GM10266 (cell line): ENCODE measurements around the gene CSF2.

Experiments
- DNase-seq: peaks from one replicate; pipeline ENCODE4 v3.0.0; 2012; ENCODE audit errors: extremely low spot score
- TF ChIP-seq, protein P1 (sequence below): IDR thresholded peaks from 2 replicates; pipeline ENCODE4 v1.5.1; 2012; ENCODE audit warnings: mild to moderate bottlenecking, low read depth; ENCODE audit not compliant: control insufficient read depth, insufficient read depth; ENCODE audit errors: missing control alignments

CSF2 gene

GRCh38 chr5:132098151-132098594, 24.6 kb downstream of the CSF2 start:
- TF ChIP-seq, protein P1, sequence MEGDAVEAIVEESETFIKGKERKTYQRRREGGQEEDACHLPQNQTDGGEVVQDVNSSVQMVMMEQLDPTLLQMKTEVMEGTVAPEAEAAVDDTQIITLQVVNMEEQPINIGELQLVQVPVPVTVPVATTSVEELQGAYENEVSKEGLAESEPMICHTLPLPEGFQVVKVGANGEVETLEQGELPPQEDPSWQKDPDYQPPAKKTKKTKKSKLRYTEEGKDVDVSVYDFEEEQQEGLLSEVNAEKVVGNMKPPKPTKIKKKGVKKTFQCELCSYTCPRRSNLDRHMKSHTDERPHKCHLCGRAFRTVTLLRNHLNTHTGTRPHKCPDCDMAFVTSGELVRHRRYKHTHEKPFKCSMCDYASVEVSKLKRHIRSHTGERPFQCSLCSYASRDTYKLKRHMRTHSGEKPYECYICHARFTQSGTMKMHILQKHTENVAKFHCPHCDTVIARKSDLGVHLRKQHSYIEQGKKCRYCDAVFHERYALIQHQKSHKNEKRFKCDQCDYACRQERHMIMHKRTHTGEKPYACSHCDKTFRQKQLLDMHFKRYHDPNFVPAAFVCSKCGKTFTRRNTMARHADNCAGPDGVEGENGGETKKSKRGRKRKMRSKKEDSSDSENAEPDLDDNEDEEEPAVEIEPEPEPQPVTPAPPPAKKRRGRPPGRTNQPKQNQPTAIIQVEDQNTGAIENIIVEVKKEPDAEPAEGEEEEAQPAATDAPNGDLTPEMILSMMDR: no peak
- DNase-seq: no peak

GRCh38 chr5:132098621-132099020, 25.0 kb downstream of the CSF2 start:
- no peak for DNase-seq
- TF ChIP-seq, protein P1: no peak

GRCh38 chr5:132099076-132099748, 25.6 kb downstream of the CSF2 start:
- peak; percentile 47 for DNase-seq
- TF ChIP-seq, protein P1: no peak

GRCh38 chr5:132099905-132100304, 26.3 kb downstream of the CSF2 start:
- no peak for DNase-seq
- TF ChIP-seq, protein P1: no peak

- TF ChIP-seq, protein P1: no peak
- DNase-seq: no peak
These were observed 27.2 kb downstream of the CSF2 start for GRCh38 chr5:132100672-132101261.

DNA sequence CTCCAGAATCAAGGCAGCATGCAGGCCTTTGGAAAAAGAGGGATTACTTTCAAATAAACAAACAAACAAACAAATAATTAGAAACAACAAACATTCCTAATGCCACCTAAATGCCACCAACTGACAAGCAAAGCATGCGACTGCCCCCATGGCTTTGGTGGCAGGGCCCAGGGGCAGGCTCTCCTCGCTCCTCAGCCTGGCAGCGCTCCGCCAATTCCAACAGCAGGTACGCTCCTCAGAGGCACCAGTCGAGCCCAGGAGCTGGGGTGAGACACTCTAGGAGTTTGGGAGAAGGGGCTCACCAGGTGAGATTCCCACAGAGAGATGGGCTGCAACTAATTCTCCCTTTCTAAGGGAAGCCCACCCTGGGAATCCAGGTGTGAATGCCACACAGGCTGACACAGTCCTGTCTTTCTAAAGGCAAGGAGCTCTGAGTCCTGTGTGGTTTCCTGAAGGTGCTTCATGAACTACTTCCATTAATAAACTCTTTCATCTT, 27.8 kb downstream of the CSF2 start:
- DNase-seq: no peak
- TF ChIP-seq, protein P1: no peak

DNA sequence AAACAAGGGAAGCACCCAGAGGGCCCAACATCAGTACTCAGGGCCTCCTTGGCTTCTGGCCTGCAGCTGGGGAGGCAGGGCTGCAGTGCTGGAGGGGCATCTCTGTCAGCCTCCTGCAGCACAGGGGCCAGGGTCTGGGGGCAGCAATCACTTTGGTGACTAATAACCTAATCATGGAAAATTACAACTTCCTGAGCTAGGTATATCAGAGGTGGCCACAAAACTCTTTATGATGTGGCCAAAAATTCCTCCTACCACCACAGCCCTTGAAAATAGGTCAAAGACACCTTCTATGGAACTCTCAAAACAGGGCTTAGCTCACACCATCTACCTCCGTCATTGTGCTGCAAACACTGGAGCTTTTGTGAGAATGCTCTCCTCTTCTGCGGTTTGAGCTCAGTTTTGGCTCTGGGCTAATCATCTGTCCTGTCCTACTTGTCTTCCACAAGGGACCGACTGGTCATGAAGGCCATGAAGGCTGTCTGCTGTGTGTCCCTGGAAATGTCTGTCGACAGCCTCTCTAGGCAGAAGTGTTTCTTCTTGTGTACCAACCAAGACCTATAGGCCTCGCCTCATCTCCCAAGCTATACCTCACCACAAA, 28.6 kb downstream of the CSF2 start:
- no peak for DNase-seq

More for the DNA sequence above, 28.6 kb downstream of the CSF2 start:
- TF ChIP-seq, protein P1: no peak
